GM12892 (cell line): Measurements from ENCODE around the gene SOWAHC.

Source experiments
- POLR2A ChIP-seq: IDR thresholded peaks from 2 replicates; pipeline ENCODE4 v1.6.1; 2011; ENCODE audit warnings: low read depth, low read length, control low read depth
- POLR2AphosphoS5 ChIP-seq: IDR thresholded peaks from 2 replicates; pipeline ENCODE4 v1.6.1; 2011; ENCODE audit warnings: low read depth, low read length, control low read depth
- TAF1 ChIP-seq: IDR thresholded peaks from 2 replicates; pipeline ENCODE4 v1.6.1; 2011; ENCODE audit warnings: low read depth, mild to moderate bottlenecking, control low read depth, low read length, borderline replicate concordance

DNA sequence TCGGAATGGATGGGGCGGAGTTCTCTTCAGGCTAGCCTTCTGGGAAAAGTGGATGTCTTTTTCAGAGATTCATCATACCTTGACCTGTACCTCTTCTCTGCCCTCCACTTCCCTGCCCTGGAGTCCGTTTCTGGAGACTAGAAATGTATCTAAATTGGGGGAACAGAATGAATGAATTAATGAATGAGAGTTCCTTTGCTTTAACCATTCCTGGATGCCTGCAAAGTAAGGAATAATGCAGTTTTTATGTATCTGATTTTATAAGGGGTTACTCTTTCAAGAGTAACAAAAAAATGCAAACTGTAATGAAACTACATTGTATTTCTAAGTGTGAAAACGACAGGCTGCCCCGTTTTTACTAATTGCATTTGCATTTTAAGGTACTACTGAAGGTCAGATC lies 2.0 kb downstream of the SOWAHC start:
- TF ChIP-seq POLR2AphosphoS5 (no peak), TAF1 (no peak), POLR2A (no peak)
